H1 (cell line): Measurements from ENCODE around the gene FGF6. TPM values are rescaled to one million over a fixed set of nuclear protein-coding genes. Genes with fewer than 3 reads are reported as not detected.

Experiments
- CTCF ChIA-PET: fragments of 300-600 bp; sonication (Branson Sonifier 250); formaldehyde crosslinking; loops from one replicate; lab custom pipeline; 2021; ENCODE audit not compliant: partially characterized antibody; lab: Charles Lee
- POLR2A ChIA-PET: fragments of 300-600 bp; sonication (Branson Sonifier 250); formaldehyde crosslinking; loops from one replicate; lab custom pipeline; 2021; ENCODE audit warnings: inconsistent platforms; ENCODE audit not compliant: partially characterized antibody; lab: Charles Lee
- DNase-seq, 2 experiments: peaks; one replicate each; pipeline versions ENCODE4 v3.0.0 to v3.0.0-alpha.2; 2010 to 2022; ENCODE audit warnings: low spot score in 2 of 2, low read depth in 1 of 2, mixed read lengths in 1 of 2
- FAIRE-seq: peaks from 2 replicates; lab custom pipeline; 2011; peaks lifted over from hg19 to GRCh38; lab: Jason Lieb, UNC
- H2AFZ ChIP-seq: 2 replicates; pipeline ENCODE4 v1.8.1; 2012; ENCODE audit warnings: low read length, inconsistent platforms
- H2AK5ac ChIP-seq: 2 replicates; pipeline ENCODE4 v1.6.1; 2013; ENCODE audit warnings: low read depth, low read length
- H2BK120ac ChIP-seq: replicated peaks from 2 replicates; pipeline ENCODE3; 2013; ENCODE audit warnings: low read depth, low read length, inconsistent platforms
- H2BK12ac ChIP-seq: 2 replicates; pipeline ENCODE4 v1.6.1; 2013; ENCODE audit warnings: low read depth, low read length
- H2BK15ac ChIP-seq: 2 replicates; pipeline ENCODE4 v1.6.1; 2013; ENCODE audit warnings: low read length
- H2BK20ac ChIP-seq: 2 replicates; pipeline ENCODE4 v1.6.1; 2013; ENCODE audit warnings: low read length
- H2BK5ac ChIP-seq: 2 replicates; pipeline ENCODE4 v1.6.1; 2013; ENCODE audit warnings: low read depth, low read length
- H3K14ac ChIP-seq: 2 replicates; pipeline ENCODE4 v1.6.1; 2013; ENCODE audit warnings: inconsistent platforms; ENCODE audit not compliant: insufficient read length
- H3K18ac ChIP-seq: 2 replicates; pipeline ENCODE4 v1.6.1; 2013; ENCODE audit warnings: low read length; ENCODE audit errors: extremely low read depth
- H3K23ac ChIP-seq: 2 replicates; pipeline ENCODE4 v1.6.1; 2013; ENCODE audit warnings: inconsistent platforms; ENCODE audit not compliant: insufficient read length
- H3K23me2 ChIP-seq: 2 replicates; pipeline ENCODE4 v1.6.1; 2013; ENCODE audit warnings: low read depth, low read length
- H3K27ac ChIP-seq: 2 replicates; pipeline ENCODE4 v1.6.1; 2011; ENCODE audit warnings: low read depth, low read length, inconsistent platforms
- H3K27me3 ChIP-seq, 4 experiments: replicated peaks in 1 of 4; 1 replicate in 1 of 4; 2 replicates in 3 of 4; pipeline versions ENCODE4 v1.6.1 to v1.8.1; 2011 to 2013; ENCODE audit warnings: low read length in 3 of 4, mild to moderate bottlenecking in 3 of 4, inconsistent platforms in 2 of 4, mixed read lengths in 2 of 4, moderate library complexity in 1 of 4; ENCODE audit not compliant: control insufficient read depth in 3 of 4, insufficient read depth in 3 of 4; ENCODE audit errors: extremely low read depth in 1 of 4
- H3K36me3 ChIP-seq, 4 experiments: 2 replicates each; pipeline versions ENCODE4 v1.6.1 to v1.8.1; 2011 to 2013; ENCODE audit warnings: mild to moderate bottlenecking in 4 of 4, low read length in 3 of 4, moderate library complexity in 2 of 4, control low read depth in 1 of 4, inconsistent platforms in 1 of 4; ENCODE audit not compliant: insufficient read depth in 4 of 4, control insufficient read depth in 2 of 4
- H3K4ac ChIP-seq: replicated peaks from 2 replicates; pipeline ENCODE3; 2013; ENCODE audit warnings: low read length, low read depth, mixed read lengths, inconsistent platforms; ENCODE audit not compliant: insufficient read length
- H3K4me1 ChIP-seq, 4 experiments: replicated peaks in 1 of 4; 1 replicate in 1 of 4; 2 replicates in 3 of 4; pipeline versions ENCODE4 v1.6.1 to v1.8.1; 2011 to 2013; ENCODE audit warnings: low read length in 3 of 4, inconsistent platforms in 2 of 4, mixed read lengths in 1 of 4; ENCODE audit not compliant: insufficient read depth in 4 of 4, control insufficient read depth in 3 of 4
- H3K4me2 ChIP-seq, 2 experiments: 2 replicates each; pipeline versions ENCODE4 v1.6.1 to v1.8.1; 2011 to 2013; ENCODE audit warnings: low read depth in 2 of 2, low read length in 2 of 2, control low read depth in 1 of 2, inconsistent platforms in 1 of 2, mild to moderate bottlenecking in 1 of 2; ENCODE audit not compliant: insufficient read depth in 1 of 2
- H3K4me3 ChIP-seq, 4 experiments: fragments of 200-600, 300-600 bp in 1 of 4; sonication (generic), shearing (Covaris generic), sonication (Bioruptor Twin) in 1 of 4; 2 replicates each; pipeline versions ENCODE4 v1.5.1 to v1.8.1; 2011 to 2016; ENCODE audit warnings: low read length in 4 of 4, low read depth in 3 of 4, control low read depth in 2 of 4, inconsistent platforms in 2 of 4, mild to moderate bottlenecking in 2 of 4, mixed read lengths in 1 of 4, moderate library complexity in 1 of 4; ENCODE audit not compliant: insufficient read depth in 2 of 4; ENCODE audit errors: extremely low read depth in 1 of 4
- H3K56ac ChIP-seq: replicated peaks from 2 replicates; pipeline ENCODE3; 2013; ENCODE audit warnings: low read depth, mild to moderate bottlenecking, mixed read lengths, low read length, inconsistent platforms; ENCODE audit not compliant: insufficient read length
- H3K79me1 ChIP-seq: 2 replicates; pipeline ENCODE4 v1.6.1; 2013; ENCODE audit warnings: low read depth, low read length, control low read depth
- H3K79me2 ChIP-seq, 2 experiments: 2 replicates each; pipeline versions ENCODE4 v1.6.1 to v1.8.1; 2012 to 2013; ENCODE audit warnings: low read length in 2 of 2, mild to moderate bottlenecking in 2 of 2, inconsistent platforms in 1 of 2; ENCODE audit not compliant: insufficient read depth in 2 of 2, control insufficient read depth in 1 of 2
- H3K9ac ChIP-seq, 4 experiments: replicated peaks in 1 of 4; 1 replicate in 1 of 4; 2 replicates in 3 of 4; pipeline versions ENCODE4 v1.6.1 to v1.8.1; 2011 to 2013; ENCODE audit warnings: low read depth in 3 of 4, low read length in 3 of 4, control low read depth in 2 of 4, mild to moderate bottlenecking in 2 of 4, moderate library complexity in 2 of 4, inconsistent platforms in 1 of 4; ENCODE audit errors: extremely low read depth in 1 of 4
- H3K9me3 ChIP-seq, 2 experiments: 2 replicates each; pipeline versions ENCODE4 v1.6.1 to v1.8.1; 2012 to 2013; ENCODE audit warnings: mild to moderate bottlenecking in 2 of 2, moderate library complexity in 2 of 2, control low read depth in 1 of 2, inconsistent platforms in 1 of 2, low read depth in 1 of 2, low read length in 1 of 2, mixed read lengths in 1 of 2; ENCODE audit not compliant: insufficient read depth in 2 of 2
- H4K20me1 ChIP-seq, 2 experiments: replicated peaks in 1 of 2; 2 replicates each; pipeline versions ENCODE3 to v1.8.1; 2011 to 2013; ENCODE audit warnings: inconsistent platforms in 2 of 2, low read length in 2 of 2, mild to moderate bottlenecking in 1 of 2; ENCODE audit not compliant: insufficient read depth in 2 of 2, control insufficient read depth in 1 of 2
- H4K5ac ChIP-seq: 2 replicates; pipeline ENCODE4 v1.6.1; 2013; ENCODE audit warnings: low read length, low read depth, mixed read lengths, inconsistent platforms; ENCODE audit not compliant: insufficient read length
- H4K8ac ChIP-seq: 2 replicates; pipeline ENCODE4 v1.8.0; 2013; ENCODE audit warnings: mild to moderate bottlenecking, moderate library complexity, low read length, inconsistent platforms; ENCODE audit not compliant: insufficient read depth; ENCODE audit errors: extremely low read depth
- H4K91ac ChIP-seq: replicated peaks from 2 replicates; pipeline ENCODE3; 2013; ENCODE audit warnings: low read length, mixed read lengths, inconsistent platforms; ENCODE audit not compliant: insufficient read length
- BACH1 ChIP-seq: IDR thresholded peaks from 2 replicates; pipeline ENCODE4 v1.6.1; 2012; ENCODE audit warnings: low read length, improper control_type of control experiment
- CEBPB ChIP-seq: IDR thresholded peaks from 2 replicates; pipeline ENCODE4 v1.6.1; 2012; ENCODE audit warnings: low read depth, low read length
- CHD1 ChIP-seq: IDR thresholded peaks from 2 replicates; pipeline ENCODE4 v1.6.1; 2012; ENCODE audit warnings: low read depth, low read length, improper control_type of control experiment
- GTF2F1 ChIP-seq: IDR thresholded peaks from 2 replicates; pipeline ENCODE4 v1.6.1; 2012; ENCODE audit warnings: low read depth, low read length, improper control_type of control experiment, borderline replicate concordance
- KDM1A ChIP-seq: fragments of 200-600, 300-600 bp; sonication (generic); IDR thresholded peaks from 2 replicates; pipeline ENCODE4 v1.7.1; 2016; ENCODE audit warnings: mild to moderate bottlenecking, low read length, borderline replicate concordance
- KDM4A ChIP-seq: IDR thresholded peaks from one replicate; pipeline ENCODE4 v1.7.1; 2012; ENCODE audit warnings: low read depth, mild to moderate bottlenecking, moderate library complexity, low read length, inconsistent platforms; ENCODE audit not compliant: severe bottlenecking
- POU5F1 ChIP-seq: IDR thresholded peaks from 2 replicates; pipeline ENCODE4 v1.6.1; 2011; ENCODE audit warnings: low read depth, mild to moderate bottlenecking, low read length, moderate library complexity
- RXRA ChIP-seq: IDR thresholded peaks from 2 replicates; pipeline ENCODE4 v1.6.1; 2011; ENCODE audit warnings: low read depth, mild to moderate bottlenecking, low read length, moderate library complexity; ENCODE audit not compliant: insufficient read depth
- TAF7 ChIP-seq: optimal IDR thresholded peaks from 2 replicates; pipeline ENCODE3; 2011; ENCODE audit warnings: low read depth, mild to moderate bottlenecking, inconsistent platforms, low read length, moderate library complexity, borderline replicate concordance
- WGBS, 2 experiments: shearing (Covaris generic) in 1 of 2; methylation state at CpG; one replicate each; pipeline versions ENCODE4 v1.1.6 to v1.1.7; 2013 to 2015; ENCODE audit warnings: low lambda C conversion rate in 2 of 2, mixed read lengths in 2 of 2, inconsistent platforms in 1 of 2, low coverage in 1 of 2, missing lambda C conversion rate in 1 of 2; ENCODE audit not compliant: insufficient replicate concordance in 2 of 2, insufficient coverage in 1 of 2, insufficient read length in 1 of 2; ENCODE audit errors: extremely low coverage in 1 of 2, missing lambda C conversion rate in 1 of 2; 5-methylcytosine and 5-hydroxymethylcytosine counted together
- polyA plus RNA-seq, 7 experiments: library from polyadenylated mRNA; depleted of rRNA in 3 of 7; stranded (reverse) in 5 of 7; unstranded in 2 of 7; fragments of >200 nt in 5 of 7; fragments of 200-250 nt in 2 of 7; gene quantifications; 1 replicate in 5 of 7; 2 replicates in 1 of 7; 4 replicates in 1 of 7; pipeline versions ENCODE4 v1.2.1 to v1.2.3, GENCODE V29; 2011 to 2013; ENCODE audit warnings: missing spikeins in 2 of 7, mixed read lengths in 2 of 7
- total RNA-seq: library from RNA; stranded (reverse); fragmentation: NEBNext Ultra II Directional; extraction: Animal tissue kit (Norgen Biotek cat#: 25700); gene quantifications from 2 replicates; pipeline ENCODE4 v1.2.1, GENCODE V29; 2021

Gene FGF6
- total and polyA plus RNA-seq, 2 of the 8 experiments (the other 6 are each of a cell fraction or from before 2014, with no cell fraction given): not detected

GRCh38 chr12:4490973-4491372, 45.4 kb upstream of the FGF6 start:
- Histone ChIP-seq H4K91ac (no peak overlapping the region), H2BK5ac (no peak overlapping the region), H3K79me1 (no peaks in the 10 kb centered on the region), H3K27ac (no peak overlapping the region), H4K8ac (no peak overlapping the region), H3K56ac (no peak overlapping the region), H3K4ac (no peak overlapping the region), H3K9me3 (no peaks in the 10 kb centered on the region), H3K27me3 (no peaks in the 10 kb centered on the region), H2BK120ac (no peak overlapping the region), H4K5ac (no peak overlapping the region), H3K23me2 (no peaks in the 10 kb centered on the region), H3K18ac (no peak overlapping the region), H2BK15ac (no peak overlapping the region), H3K36me3 (peaks cover 0 to 3% (median 0%) of the 10 kb centered on the region in 4 experiments; a peak in 2 of 8 replicates), H2BK12ac (no peak overlapping the region), H4K20me1 (no peaks in the 10 kb centered on the region), H3K4me2 (no peak overlapping the region), H2AFZ (no peak overlapping the region), H3K14ac (no peak overlapping the region), H3K79me2 (no peaks in the 10 kb centered on the region), H3K4me3 (no peak overlapping the region), H3K9ac (no peak overlapping the region), H3K4me1 (peaks cover 0 to 3% (median 1%) of the 10 kb centered on the region in 4 experiments; a peak in 4 of 7 replicates), H3K23ac (no peak overlapping the region), H2AK5ac (no peak overlapping the region), H2BK20ac (no peak overlapping the region)
- no peak for DNase-seq
- 92% methylated on average over 1 of the region's 1 CpG; no CpG with 5 or more reads in 1 of the 2 experiments for WGBS, 2 experiments
- no peak for FAIRE-seq
- CTCF ChIA-PET: no interaction called here
- TF ChIP-seq POU5F1 (no peak), KDM4A (no peak), RXRA (no peak), KDM1A (no peak), BACH1 (no peak), CHD1 (no peak), GTF2F1 (no peak), TAF7 (no peak), CEBPB (no peak)
- POLR2A ChIA-PET: no interaction called here
